ENCODE results near the gene SELL. TPM values are rescaled to one million over a fixed set of nuclear protein-coding genes. Genes with fewer than 3 reads are reported as not detected.
"Not testable (repeated sequence)": the region's sequence is repeated elsewhere in the genome, so short reads cannot be mapped to it uniquely, and the experiment has no call there.

SELL gene
- total RNA-seq, 2 donors from 2014 or later, result 0.26 TPM; not detected in 1

- Histone ChIP-seq H3K36me3 (replicated peaks in 1 of 2; ENCODE audit: insufficient read depth in 1 of 2, low read depth in 2 of 2) (no peaks in the 10 kb centered on the region), H3K27ac (no peak overlapping the region), H3K9me3 (no peaks in the 10 kb centered on the region), H3K4me1 (no peaks in the 10 kb centered on the region), H3K4me3 (no peak overlapping the region), H3K27me3 (no peaks in the 10 kb centered on the region)
- intact Hi-C loops (cut with DNase I), result no loop called here
- DNase-seq (no peak), ATAC-seq (no peak)
- no peak for TF ChIP-seq CTCF (IDR thresholded peaks at IDR 0.05)
- no peak for TF ChIP-seq POLR2A (IDR thresholded peaks at IDR 0.05)
- 63 to 66% methylated on average over 3 of the region's 3 CpGs for WGBS, 2 donors
Measured at GRCh38 chr1:169679692-169680091, 31.7 kb downstream of the SELL start.

GRCh38 chr1:169676001-169676400 is 35.4 kb downstream of the SELL start:
- Histone ChIP-seq H3K9me3 (no peaks in the 10 kb centered on the region), H3K27ac (no peak overlapping the region), H3K27me3 (no peaks in the 10 kb centered on the region), H3K4me1 (no peaks in the 10 kb centered on the region), H3K4me3 (no peak overlapping the region), H3K36me3 (replicated peaks in 1 of 2; ENCODE audit: insufficient read depth in 1 of 2, low read depth in 2 of 2) (no peaks in the 10 kb centered on the region)
- 30 to 31% methylated on average over 2 of the region's 2 CpGs for WGBS, 2 donors
- no peak for ATAC-seq
- no peak for DNase-seq
- intact Hi-C loops (cut with DNase I), result no loop called here
- TF ChIP-seq CTCF (IDR thresholded peaks at IDR 0.05) (no peak), POLR2A (IDR thresholded peaks at IDR 0.05) (no peak)

- H3K27me3 ChIP-seq, result no peaks in the 10 kb centered on the region
- DNase-seq (no peak), ATAC-seq (no peak)
- WGBS, 2 donors, result 18 to 33% methylated on average over 3 of the region's 3 CpGs
- no peaks in the 10 kb centered on the region for H3K9me3 ChIP-seq
- intact Hi-C loops (cut with DNase I), result no loop called here
- no peak overlapping the region for H3K4me3 ChIP-seq
- no peaks in the 10 kb centered on the region for H3K36me3 ChIP-seq (replicated peaks in 1 of 2; ENCODE audit: insufficient read depth in 1 of 2, low read depth in 2 of 2)
- TF ChIP-seq POLR2A (IDR thresholded peaks at IDR 0.05) (no peak), CTCF (IDR thresholded peaks at IDR 0.05) (no peak)
- H3K27ac ChIP-seq, result no peak overlapping the region
- no peaks in the 10 kb centered on the region for H3K4me1 ChIP-seq
Measured at GRCh38 chr1:169670836-169671235, 40.6 kb downstream of the SELL start.

- H3K36me3 ChIP-seq (replicated peaks in 1 of 2; ENCODE audit: insufficient read depth in 1 of 2, low read depth in 2 of 2); H3K4me1 ChIP-seq; H3K27me3 ChIP-seq; DNase-seq; H3K4me3 ChIP-seq; H3K27ac ChIP-seq; H3K9me3 ChIP-seq; intact Hi-C loops (cut with DNase I); ATAC-seq: not testable (repeated sequence)
- WGBS, 2 donors, result 82 to 94% methylated on average over 3 of the region's 3 CpGs
Measured at GRCh38 chr1:169670244-169670643, 41.2 kb downstream of the SELL start.

- H3K4me1 ChIP-seq; H3K36me3 ChIP-seq (replicated peaks in 1 of 2; ENCODE audit: insufficient read depth in 1 of 2, low read depth in 2 of 2); H3K27me3 ChIP-seq; H3K27ac ChIP-seq; intact Hi-C loops (cut with DNase I); ATAC-seq; H3K4me3 ChIP-seq; DNase-seq; H3K9me3 ChIP-seq: not testable (repeated sequence)
- 84 to 96% methylated on average over 4 to 16 of the region's 28 CpGs for WGBS, 2 donors
Measured at GRCh38 chr1:169667699-169668596, 43.5 kb downstream of the SELL start.

GRCh38 chr1:169667227-169667639 is 44.2 kb downstream of the SELL start:
- 44 to 48% methylated on average over 2 of the region's 2 CpGs for WGBS, 2 donors
- ATAC-seq; H3K4me3 ChIP-seq; intact Hi-C loops (cut with DNase I); DNase-seq; H3K27me3 ChIP-seq; H3K9me3 ChIP-seq; H3K36me3 ChIP-seq (replicated peaks in 1 of 2; ENCODE audit: insufficient read depth in 1 of 2, low read depth in 2 of 2); H3K27ac ChIP-seq; H3K4me1 ChIP-seq: not testable (repeated sequence)

GRCh38 chr1:169662680-169663079 is 48.7 kb downstream of the SELL start:
- ATAC-seq; H3K4me1 ChIP-seq; DNase-seq; intact Hi-C loops (cut with DNase I); H3K27me3 ChIP-seq; H3K4me3 ChIP-seq; H3K9me3 ChIP-seq; H3K27ac ChIP-seq; H3K36me3 ChIP-seq (replicated peaks in 1 of 2; ENCODE audit: insufficient read depth in 1 of 2, low read depth in 2 of 2): not testable (repeated sequence)
- 55 to 62% methylated on average over 7 to 8 of the region's 8 CpGs for WGBS, 2 donors

GRCh38 chr1:169661066-169661465 is 50.4 kb downstream of the SELL start:
- H3K9me3 ChIP-seq; H3K27ac ChIP-seq; intact Hi-C loops (cut with DNase I); H3K4me1 ChIP-seq; H3K36me3 ChIP-seq (replicated peaks in 1 of 2; ENCODE audit: insufficient read depth in 1 of 2, low read depth in 2 of 2); DNase-seq; ATAC-seq; H3K27me3 ChIP-seq; H3K4me3 ChIP-seq: not testable (repeated sequence)
- 82 to 92% methylated on average over 5 to 16 of the region's 16 CpGs for WGBS, 2 donors

GRCh38 chr1:169658777-169659176 is 52.6 kb downstream of the SELL start:
- H3K4me3 ChIP-seq; ATAC-seq; H3K27me3 ChIP-seq; H3K4me1 ChIP-seq; intact Hi-C loops (cut with DNase I); H3K27ac ChIP-seq; DNase-seq; H3K36me3 ChIP-seq (replicated peaks in 1 of 2; ENCODE audit: insufficient read depth in 1 of 2, low read depth in 2 of 2); H3K9me3 ChIP-seq: not testable (repeated sequence)

All from body of pancreas (tissue), 4 donors.